NCI-H1930 (cell line): ENCODE measurements around the gene FRMD1.
"Not testable (repeated sequence)": the region's sequence is repeated elsewhere in the genome, so short reads cannot be mapped to it uniquely, and the experiment has no call there.

Experiments
- DNase-seq, 2 experiments: peaks; one replicate each; lab custom pipeline; 2025; lab: John Stamatoyannopoulos, UW

The FRMD1 gene

DNA sequence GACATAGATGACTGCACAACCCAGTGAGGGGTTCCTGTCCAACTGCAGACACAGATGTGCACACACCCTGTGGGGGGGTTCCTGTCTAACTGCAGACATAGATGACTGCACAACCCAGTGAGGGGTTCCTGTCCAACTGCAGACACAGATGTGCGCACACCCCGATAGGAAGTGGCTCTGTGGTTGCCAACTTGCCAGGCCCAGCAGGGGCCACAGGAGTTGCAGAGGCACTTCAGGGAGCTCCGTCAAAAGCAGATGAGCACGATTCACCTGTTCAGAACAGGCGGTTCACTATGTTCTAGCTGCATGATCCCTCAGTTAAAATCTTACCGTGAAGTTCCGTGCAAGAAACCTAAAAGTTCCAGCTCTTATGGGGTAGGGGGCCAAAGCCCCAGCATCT, 1.6 kb downstream of the FRMD1 start:
- DNase-seq, result not testable (repeated sequence)

DNA sequence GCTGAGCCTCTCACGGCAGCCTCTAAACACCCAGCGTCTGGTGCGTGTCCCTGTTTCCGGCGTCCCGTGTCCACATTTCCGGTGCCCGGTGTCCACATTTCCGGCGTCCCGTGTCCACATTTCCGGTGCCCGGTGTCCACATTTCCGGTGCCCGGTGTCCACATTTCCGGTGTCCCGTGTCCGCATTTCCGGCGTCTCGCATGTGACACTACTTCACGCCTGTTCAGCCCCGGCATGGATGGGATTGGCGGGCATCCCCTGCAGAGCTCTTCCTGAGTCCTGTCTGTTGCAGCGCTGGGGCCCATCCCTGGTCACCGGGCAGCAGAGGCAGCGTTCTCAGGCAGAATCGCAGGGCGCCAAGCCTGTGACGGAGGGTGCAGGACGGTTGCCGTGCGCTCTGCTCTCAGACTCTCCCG, 3.2 kb downstream of the FRMD1 start:
- DNase-seq, result no peak

DNA sequence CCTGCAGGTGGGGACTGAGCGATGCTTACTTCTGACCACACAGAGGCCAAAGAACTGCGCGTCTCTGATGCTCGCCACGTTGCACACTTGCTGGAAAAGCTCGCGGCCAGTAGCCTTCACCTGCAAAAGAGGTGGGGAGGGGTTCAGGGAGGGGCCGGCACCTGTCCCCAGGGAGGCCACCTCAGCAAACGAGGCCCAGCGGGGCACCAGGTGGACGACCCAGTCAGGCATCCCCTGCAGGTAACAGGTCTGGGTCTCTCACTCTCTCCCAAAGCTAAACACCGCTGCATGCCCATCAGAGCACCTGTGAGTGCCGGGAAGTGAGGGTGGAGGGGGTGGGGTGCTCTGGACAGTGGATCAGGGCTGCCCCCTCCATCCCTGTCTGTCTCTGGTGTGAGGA, 3.8 kb downstream of the FRMD1 start:
- no peak for DNase-seq

DNA sequence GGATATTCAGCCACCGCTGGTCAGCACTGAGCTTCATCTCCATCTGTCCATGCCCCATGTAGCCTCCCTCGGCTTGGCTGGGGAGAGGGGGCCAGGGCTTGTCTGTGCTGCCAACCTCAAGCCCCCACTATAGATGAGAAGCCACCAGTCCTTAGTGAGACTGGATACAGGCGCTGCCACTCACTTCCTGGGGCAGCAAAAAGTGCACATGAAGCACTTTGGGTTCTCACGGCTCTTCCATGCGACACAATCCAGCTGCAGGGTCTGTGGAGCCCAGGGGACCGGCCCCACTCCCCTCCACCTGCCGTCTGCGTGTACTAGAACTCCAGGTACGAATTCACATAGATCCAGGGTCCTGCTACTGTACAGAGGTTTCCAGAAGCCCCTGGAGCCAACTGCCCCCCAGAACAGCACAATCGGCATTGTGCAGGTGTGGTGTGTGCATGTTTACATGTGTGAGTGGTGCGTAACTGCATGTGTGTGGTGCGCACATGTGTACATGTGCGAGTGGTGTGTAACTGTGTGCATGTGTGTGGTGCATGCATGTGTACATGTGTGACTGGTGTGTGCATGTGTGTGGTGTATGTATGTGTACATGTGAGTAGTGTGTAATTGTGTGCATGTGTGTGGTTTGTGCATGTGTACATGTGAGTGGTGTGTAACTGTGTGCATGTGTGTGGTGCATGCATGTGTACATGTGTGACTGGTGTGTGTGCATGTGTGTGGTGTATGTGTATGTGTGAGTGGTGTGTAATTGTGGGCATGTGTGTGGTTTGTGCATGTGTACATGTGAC, 4.9 kb downstream of the FRMD1 start:
- DNase-seq, result no peak

DNA sequence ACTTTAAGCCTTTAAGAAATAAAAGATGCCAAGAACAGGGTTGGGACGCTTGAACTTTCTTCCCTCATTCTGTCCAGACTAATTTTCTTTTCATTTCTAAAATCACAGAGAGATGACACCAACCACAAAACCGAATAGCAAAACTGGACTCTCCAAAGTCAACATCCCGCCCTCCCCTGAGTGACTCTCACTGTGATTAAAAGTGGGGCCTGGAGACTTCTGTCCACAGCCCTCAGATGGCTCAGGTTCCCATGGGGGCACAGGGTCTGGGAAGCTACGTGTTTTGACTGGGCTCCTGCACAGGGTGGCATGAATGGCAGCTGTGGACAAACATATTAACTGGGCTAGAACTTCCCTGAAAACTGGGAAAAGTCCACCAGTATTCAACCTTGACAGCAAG, 6.3 kb downstream of the FRMD1 start:
- no peak for DNase-seq

DNA sequence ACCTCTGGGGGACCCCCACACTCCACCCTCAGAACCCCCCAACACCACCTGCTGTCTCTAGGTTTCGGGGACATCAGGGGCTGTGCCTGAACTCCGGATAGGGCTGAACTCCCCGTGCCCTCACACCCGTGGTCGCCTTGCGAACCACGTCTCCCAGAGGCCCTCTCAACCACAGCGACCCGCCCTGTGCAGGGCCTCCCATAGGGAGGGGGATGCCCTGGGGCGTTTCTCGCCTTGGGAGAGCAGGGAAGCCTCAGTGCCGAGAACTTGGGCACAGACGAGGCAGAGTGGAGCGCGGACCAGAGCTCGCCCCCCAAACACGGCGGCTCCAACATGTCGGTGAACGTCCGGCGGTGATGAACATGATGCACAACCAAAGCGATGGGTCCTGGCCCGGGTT, 6.8 kb downstream of the FRMD1 start:
- DNase-seq, result no peak

DNA sequence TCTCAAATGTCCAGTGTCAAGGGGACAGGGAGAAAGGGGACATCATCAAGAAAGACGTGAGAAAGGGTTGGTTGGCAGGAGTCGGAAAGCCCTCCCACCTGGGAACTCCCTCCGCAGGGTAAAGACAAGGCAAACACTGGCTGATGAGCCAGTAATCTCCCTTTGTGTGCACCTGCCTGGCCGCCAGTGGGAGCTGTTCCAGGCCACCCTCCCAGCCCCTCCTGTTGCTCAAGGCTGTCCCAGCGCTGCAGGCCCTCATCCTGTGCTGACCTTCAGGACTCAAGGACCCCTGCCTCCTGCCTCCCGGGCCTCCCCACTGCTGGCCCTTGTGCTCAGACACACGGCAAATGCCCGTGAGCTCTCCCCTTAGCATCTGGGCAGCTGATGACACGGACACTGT, 7.4 kb downstream of the FRMD1 start:
- no peak for DNase-seq

DNA sequence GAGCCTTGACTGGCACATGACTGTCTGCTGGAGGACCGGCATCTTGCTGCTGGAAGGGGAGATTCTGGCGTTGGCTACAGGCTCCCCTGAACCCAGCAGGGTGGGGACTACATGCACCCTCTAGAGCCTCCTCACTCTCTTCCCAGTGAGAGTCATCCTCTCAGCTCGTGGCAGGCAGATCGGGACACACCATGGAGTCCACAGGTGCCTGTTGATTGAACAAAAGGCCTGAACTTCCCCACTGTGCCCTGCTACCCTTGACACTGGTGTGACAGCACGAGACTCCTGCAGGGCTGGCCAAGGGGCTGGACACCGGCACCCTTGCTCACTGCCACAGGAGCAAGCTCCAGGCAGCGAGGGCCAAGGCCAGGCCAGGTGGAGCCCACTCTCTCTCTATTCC, 8.2 kb downstream of the FRMD1 start:
- no peak for DNase-seq

DNA sequence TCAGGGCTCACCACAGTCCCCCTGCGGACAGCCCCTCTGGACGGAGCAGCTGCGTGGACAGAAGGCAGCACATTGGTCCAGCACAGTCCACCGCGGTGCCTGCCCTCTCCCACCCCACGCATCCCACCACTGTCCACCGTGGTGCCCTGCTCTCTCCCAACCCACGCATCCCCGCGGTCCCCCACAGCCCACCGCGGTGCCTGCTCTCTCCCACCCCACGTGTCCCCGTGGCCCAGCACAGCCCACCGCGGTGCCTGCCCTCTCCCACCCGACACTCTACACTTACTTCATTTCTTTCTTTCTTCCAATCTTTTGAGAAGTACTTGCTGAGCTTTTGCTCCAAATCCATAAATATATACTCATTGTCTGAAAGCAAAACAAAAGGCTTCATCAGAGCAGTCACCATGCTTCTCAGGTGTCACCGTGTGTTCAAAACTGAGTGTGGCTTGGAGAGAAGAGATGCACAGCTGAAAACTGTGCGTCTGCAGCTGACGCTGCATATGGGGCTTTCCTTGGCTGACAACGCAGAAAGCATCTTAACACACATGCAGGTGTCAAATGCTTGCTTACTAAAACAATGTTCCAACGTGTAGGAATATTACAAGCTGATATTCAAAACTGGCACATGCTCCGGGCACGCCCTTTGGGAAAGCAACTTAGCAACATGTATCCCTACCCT, 11.8 kb downstream of the FRMD1 start:
- no peak for DNase-seq

DNA sequence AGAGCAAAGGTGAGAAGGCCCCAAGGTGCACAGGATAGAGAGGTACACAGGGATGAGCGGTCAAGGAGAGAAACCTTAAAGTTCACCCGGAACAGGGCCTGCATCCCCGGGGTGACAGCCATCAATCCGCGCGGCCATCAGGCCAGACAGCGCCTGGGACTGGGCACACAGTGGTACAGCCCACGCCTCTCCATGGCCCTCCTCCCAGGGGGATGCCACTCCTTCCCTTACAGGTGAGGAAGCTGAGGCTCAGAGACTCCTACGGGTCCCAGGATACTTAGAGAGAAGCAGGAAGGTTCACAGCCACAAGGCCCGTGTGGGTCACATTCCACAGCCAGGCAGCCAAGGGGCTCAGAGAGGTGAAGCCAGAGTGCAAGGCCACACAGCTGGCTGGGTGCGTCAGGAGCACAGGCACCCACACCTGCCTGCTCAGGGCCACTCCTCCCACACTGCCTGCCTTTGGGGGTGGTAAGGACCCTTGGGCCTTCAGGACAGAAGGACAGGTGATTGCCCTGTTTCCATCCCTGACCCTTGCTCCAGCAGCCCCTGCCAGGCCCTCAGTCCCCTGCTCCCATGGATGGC, 14.7 kb downstream of the FRMD1 start:
- no peak for DNase-seq

DNA sequence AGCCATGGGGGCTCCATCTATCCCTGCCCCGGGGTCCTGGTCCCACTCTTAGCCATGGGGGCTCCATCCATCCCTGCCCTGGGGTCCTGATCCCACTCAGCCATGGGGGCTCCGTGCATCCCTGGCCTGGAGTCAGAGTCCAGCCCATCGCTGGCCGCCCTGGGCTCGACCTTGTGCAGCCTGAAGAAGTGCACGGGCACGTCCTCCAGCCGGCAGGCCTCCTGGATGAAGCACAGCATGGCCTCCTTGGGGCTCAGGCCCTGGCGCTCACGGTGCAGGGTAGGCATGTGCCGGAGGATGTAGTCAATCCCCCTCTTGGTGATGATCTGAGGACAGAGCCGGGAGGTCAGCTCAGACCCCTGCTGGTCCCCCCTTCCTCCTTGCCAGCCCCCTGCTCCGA, 15.6 kb downstream of the FRMD1 start:
- DNase-seq, result no peak

DNA sequence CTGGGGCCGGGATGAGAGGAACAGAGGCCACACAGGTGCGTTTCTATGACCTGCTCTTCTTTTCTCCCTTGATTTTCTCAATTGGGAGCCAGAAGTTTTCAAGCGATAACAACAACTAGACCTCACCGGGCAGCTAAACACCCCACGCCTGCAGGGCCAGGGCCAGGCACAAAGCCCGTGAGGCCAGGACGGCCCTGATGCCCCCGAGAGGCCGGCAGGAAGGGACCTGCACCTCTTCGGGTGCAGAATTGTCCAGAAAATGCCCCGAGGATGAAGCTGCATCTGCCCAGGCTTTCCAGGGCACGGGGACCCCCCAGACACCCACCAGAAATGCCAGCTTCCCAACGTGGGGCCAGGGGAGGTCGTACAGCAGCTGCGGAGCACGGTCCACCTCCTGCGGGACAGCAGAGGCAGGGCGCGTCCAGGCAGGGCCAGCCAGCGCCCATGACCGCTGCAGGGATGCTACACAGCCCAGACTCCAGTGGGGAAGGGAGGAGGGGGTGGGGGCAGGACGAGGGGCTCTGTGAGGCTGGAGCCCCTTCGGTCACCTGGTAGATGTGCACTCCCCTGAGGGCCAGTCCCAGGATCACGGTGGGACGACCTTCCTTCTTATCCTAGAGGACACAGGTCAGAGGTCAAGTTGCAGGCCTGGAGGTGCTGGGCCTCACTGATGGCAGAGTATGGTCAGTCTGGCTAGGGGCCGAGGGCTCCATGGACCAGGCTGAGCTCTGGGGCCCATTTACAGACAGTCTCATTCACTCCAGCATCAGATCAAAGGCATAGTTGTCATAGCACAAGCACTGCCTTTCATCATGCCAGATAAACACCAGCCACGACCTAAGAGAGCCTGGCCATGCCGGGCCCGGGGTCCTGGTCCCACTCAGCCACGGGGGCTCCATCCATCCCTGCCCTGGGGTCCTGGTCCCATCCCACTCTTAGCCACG, 16.4 kb downstream of the FRMD1 start:
- no peak for DNase-seq

DNA sequence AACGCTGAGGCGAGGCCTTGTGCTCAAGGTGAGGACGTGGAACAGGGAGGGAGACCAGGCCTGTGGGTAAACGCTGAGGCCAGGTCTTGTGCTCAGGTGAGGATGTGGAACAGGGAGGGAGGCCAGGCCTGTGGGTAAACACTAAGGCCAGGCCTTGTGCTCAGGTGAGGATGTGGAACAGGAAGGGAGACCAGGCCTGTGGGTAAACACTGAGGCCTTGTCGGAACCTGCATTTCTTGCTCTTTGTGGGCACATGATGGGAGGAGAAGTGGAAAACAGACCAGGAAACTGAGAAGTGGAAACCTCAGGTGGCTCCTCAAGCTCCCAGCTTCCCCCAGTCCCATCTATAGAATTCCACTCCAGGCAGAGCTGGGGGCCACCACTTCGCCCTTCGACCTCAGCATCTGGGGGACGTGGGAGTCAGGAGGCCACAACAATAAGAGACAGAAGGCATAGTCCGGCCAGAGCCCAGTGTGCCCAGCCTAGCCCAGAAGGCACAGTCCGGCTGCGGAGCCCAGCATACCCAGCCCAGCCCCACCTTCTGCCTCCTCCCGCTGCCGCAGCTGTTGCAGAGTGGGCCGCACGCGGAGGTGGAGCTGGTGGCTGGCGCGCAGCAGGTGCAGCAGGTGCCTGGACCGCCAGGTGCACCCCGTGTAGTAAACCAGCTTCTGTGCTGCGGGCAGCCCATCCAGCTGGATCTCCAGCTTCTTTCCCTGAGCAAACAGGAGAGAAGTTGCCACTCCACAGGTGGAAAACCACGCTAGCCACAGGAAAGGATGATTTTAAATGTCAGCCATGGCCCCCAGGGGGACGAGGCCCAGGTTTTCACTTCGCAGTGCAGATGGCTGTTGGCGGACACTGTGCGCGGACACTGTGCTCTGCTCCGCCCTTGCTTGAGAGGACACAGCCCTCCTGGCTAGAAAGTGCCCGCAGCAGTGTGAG, 17.5 kb downstream of the FRMD1 start:
- no peak for DNase-seq

DNA sequence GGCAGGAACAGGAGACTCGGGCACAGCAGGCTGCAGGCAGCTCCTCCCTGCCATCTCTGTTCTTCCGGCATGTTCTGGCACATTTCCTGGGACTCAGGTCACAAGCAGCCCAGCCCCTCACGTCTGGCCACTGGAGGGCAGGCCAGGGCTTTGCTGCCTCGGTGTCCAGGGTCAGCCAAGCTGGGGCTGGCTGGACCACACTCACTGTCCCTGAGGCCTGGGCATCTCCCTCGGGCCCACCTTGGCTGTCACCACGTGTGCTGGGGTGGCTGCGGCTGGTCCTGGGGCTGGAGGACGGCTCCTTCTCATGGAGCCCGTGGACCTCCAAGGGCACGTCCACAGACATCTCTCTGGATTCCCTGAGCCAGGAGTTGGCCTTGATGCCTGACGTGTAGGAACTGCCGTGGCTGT, 18.5 kb downstream of the FRMD1 start:
- DNase-seq, result peak in 1 of 2 experiments; percentile 2

DNA sequence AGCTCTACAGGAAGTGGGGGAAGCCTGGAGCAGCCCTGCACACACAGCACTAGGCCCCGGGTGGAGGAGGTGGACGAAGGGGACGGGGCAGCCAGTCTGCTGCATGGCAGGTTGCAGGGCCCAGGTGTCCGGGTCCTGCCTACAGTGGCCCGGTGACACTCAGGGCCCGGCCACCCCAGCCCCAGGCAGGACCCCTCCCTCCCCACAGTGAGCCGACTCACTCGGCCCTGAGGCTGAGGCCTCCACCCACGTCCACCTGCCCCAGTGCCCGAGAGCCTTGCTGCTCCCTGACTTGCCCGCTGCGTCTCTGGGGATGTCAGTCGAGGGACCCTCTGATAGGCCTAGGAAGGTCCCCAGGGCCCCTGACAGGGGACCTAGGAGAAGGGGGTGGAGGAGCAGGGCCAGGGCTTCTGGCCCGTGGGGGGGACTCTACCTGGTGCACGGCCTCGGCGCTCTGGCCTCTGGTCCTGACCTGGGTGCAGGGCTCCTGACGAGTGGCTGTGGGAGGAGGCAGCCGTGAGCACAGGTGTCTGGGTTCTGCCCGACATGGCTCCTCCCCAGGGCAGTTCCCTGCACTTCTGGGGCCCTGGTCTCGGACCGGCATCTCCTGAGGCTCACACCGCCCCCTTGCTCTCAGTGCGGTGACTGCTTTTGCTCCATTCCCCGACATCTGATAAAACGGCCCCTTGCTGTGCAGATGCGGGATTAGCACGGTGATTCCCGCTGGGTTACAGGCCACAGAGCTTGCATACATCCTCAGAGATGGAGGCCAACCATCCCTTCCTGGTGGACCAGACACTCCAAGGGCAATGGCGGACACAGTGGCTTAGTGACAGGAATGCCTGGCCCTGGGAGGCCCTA, 20.1 kb downstream of the FRMD1 start:
- DNase-seq, result no peak

DNA sequence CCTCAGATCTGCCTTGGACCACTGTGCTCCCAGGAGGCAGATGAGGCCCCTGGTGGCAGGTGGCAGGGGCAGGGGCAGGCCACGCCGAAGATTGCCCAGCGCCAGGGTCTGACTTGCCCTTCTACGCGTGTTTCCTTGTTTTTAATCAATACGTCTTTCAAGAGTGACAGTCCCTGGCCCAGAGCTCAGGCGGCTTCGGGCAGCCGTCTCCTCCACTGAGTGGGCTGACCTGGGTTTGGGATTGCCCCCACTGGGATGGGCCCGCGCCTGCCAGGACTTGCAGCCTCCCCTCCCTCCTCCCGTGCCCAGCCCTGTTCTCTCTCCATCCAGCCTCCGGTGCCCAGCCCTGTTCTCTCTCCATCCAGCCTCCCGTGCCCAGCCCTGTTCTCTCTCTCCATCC, 21.2 kb downstream of the FRMD1 start:
- no peak for DNase-seq

DNA sequence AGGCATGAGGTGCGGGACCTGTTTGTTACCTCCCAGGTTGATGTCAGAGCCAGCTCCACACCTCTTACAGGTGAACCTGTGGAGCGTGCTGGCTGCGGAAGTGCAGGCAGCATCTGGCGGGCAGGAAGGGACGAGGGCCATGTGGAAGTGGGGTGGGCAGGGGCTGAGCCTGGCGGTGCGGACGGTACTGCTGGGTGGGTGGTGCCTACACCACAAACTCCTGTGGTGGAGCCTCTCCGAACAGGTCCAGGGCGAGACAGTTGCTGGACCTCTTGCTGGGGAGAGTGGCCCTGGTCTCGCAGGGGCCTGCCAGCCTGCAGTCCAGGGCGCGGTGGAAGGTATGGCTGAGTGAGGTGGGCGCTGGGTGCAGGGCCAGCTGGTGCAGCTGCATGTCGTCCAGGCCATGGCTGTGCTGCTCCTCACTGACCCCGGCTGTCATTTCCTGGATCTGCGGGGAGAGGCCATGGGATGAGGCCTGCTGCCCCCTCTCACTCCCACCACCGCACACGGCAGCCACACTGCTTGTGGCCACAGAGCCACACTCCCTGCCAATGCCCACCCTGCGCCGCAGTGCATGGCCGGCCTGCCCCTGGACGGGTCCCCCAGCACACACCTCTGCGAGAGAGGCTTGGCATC, 22.0 kb downstream of the FRMD1 start:
- DNase-seq, result no peak

DNA sequence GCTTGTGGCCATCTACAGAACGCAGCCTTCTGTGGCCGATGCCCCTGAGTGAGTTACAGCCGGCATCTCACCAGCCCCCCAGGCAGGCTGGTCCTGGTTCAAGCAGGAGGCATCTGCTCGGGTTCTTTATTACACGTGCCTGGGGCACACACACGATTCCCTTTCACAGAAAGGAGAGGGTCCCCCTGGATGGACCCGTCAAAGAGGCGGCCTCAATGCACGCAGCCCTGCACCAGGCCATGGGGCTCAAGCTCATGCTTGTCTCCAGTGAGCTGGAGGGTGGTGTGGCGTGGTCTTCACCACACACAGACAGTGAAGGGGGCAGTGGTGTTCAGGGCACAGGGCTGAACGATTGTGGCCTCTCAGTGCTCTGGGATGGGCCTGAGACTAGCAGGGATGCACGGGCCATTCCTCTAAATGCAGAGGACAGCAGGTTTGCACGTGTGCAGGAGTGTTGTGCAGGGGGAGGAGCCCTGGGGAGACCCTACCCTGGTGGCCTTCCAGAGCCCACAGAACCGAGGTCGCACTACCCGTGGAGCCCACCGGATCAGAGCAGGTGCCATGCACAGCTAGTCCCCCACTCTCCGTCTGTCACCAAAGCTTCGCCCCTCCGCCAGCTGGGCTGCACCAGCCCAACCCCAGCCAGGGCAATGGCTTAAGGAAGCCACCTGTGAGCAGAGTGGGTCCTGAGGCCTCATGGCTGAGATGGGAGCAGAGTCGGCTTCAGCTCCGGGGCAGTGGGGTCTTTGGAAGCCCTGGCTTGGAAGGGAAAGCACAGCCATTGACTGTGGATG, 23.1 kb downstream of the FRMD1 start:
- DNase-seq, result no peak
